D721Med (cell line): Measurements from ENCODE around the gene KCNAB3.
A peak's percentile ranks its signal among the peaks of the same experiment; 100 is the strongest.

Experiments
- DNase-seq: peaks from one replicate; pipeline ENCODE4 v3.0.0; 2011; ENCODE audit warnings: low spot score; ENCODE audit not compliant: insufficient read length
- FAIRE-seq: peaks from 2 replicates; lab custom pipeline; 2011; peaks lifted over from hg19 to GRCh38; lab: Jason Lieb, UNC
- CTCF ChIP-seq: IDR thresholded peaks from 2 replicates; pipeline ENCODE4 v1.5.1; 2012; ENCODE audit warnings: mild to moderate bottlenecking, control low read depth; ENCODE audit not compliant: insufficient read depth; ENCODE audit errors: missing control alignments

The KCNAB3 gene

DNA sequence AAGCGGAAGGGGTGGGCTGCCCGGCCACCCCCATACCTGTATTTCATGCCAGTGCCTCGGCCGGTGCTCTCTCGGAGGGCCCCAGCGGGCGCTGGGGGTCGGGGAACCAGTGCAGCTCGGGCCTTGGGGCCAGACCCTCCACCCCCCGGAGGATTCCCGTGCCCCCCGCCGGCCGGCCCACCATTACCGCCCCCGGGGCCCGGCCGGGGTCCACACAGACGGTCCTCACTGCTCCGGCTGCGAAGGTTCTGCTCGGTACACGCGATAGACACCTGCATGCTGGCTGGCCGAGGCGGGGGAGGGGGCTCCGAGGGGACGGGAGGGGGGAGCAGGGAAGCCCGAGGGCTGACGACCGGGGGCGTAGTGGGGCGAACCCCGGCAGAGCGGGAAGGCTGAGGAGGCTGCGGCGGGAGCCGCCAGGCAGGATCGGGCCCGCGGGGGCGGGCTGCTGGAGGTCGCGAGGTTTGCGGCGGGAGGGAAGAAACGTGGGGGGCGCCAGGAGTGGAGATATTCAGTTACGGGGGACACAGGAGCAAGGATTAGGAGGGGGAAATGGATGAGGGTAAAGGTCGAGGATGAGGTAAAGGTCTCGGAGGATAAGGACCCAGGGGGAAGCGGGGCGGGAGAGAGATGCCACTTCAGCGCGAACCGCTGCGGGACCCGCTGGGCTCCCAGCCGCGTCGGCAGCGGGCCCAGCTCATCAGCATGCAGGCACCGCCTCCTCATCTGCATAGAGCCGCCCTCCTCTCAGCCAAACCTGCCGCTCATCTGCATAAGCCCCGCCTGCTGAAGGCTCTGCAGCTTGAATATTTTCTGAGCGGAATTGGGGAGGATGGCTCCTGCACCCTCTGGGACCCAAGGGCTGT, at the start of gene KCNAB3:
KCNAB3 (minus strand) TSS at position 699 of the 866 bp plus-strand sequence; CDS start at position 278, 421 bp downstream.
- FAIRE-seq, result no peak
- peak; percentile 83 for DNase-seq
- TF ChIP-seq CTCF, result no peak

DNA sequence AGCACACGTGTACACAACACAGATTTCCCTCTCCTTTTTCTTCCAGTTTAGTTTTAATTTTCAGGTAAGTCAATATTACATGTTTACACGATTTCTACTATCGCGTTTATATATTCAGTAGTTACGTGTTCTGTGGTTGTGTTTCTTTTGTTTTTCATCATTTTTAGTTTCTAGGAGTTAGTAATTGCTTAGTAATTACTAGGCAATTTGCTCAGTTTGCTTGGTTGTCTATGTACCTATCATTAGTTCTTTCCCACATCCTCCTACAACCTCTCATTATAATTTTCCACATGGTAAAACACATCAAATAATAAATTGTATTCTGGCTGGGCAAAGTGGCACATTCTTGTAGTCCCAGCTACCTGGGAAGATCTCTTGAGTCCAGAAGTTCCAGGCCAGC, 48.1 kb upstream of the KCNAB3 start:
- FAIRE-seq, result no peak
- DNase-seq, result no peak
- no peak for TF ChIP-seq CTCF

DNA sequence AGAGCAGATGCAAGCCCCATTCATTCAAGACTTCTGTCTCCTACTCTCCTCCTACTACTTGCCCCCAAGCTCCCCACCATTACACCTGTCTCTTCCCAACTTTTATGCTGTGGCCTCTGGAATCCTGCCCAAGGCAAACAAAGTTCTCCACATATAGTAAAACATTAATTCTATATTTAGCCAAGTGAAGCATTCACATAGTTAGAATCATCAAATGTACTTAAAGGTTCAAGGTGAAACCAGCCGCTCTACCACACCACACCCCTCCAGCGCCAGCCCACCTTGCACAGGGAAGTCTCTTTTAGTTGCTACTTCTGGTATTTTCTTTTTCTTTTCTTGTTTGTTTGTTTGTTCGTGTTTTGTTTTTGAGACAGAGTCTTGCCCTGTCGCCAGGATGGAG, 47.4 kb upstream of the KCNAB3 start:
- FAIRE-seq (no peak), DNase-seq (no peak)
- TF ChIP-seq CTCF, result no peak

GRCh38 chr17:7974638-7975131, 45.0 kb upstream of the KCNAB3 start:
- DNase-seq, result no peak
- TF ChIP-seq CTCF, result no peak
- FAIRE-seq, result no peak

GRCh38 chr17:7972131-7972785, 42.6 kb upstream of the KCNAB3 start:
- DNase-seq (no peak), FAIRE-seq (no peak)
- TF ChIP-seq CTCF, result no peak

DNA sequence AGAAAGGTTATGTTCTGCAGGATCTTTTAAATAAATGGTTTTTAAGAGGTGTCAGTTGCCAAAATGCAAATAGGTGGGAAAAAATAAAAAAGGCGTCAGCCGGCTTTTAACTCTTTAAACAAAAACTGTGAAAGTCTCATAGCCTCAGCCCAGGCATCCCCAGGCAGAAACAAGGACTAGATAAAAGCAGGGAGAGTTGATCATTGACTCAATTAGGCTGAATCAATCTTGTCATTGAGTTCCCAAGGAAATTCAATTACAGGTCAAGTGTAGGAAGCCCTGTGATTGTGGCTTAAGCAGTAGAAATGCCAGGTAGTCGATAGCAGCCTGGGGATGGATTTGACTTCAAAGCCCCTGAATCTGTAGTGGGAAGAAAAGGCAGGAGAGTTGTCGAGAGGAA, 42.0 kb upstream of the KCNAB3 start:
- TF ChIP-seq CTCF, result no peak
- FAIRE-seq (no peak), DNase-seq (no peak)
